HepG2 (cell line): Measurements from ENCODE around the gene PLK3. TPM values are rescaled to one million over a fixed set of nuclear protein-coding genes. Genes with fewer than 3 reads are reported as not detected.
A peak's percentile ranks its signal among the peaks of the same experiment; 100 is the strongest.

ENCODE experiments used
- AGO2 ChIP-seq: fragments of 200-400 bp; formaldehyde crosslinking; optimal IDR thresholded peaks from 2 replicates; pipeline ENCODE3; 2017; ENCODE audit warnings: mild to moderate bottlenecking, low read depth, low read length, moderate library complexity
- ARID2 ChIP-seq: sonication (generic); formaldehyde crosslinking; IDR thresholded peaks from 2 replicates; pipeline ENCODE4 v1.8.1; 2022; ENCODE audit warnings: mild to moderate bottlenecking, missing genetic modification reagents, borderline replicate concordance
- HDAC2 ChIP-seq: sonication (generic); formaldehyde crosslinking; IDR thresholded peaks from 2 replicates; pipeline ENCODE4 v1.4.0; 2020; ENCODE audit warnings: missing genetic modification reagents
- KDM5A ChIP-seq: fragments of 200-600 bp; sonication (generic); IDR thresholded peaks from 2 replicates; pipeline ENCODE4 v1.7.0; 2018; ENCODE audit warnings: antibody characterized with exemption, mild to moderate bottlenecking, low read length, borderline replicate concordance
- MAZ ChIP-seq, 2 experiments: sonication (generic) in 1 of 2; formaldehyde crosslinking in 1 of 2; IDR thresholded peaks; 2 replicates each; pipeline versions ENCODE4 v1.5.0 to v1.6.1; 2012 to 2020; ENCODE audit warnings: low read depth in 2 of 2, mild to moderate bottlenecking in 2 of 2, borderline replicate concordance in 1 of 2, improper control_type of control experiment in 1 of 2, low read length in 1 of 2, missing genetic modification reagents in 1 of 2, moderate library complexity in 1 of 2
- NCOR1 ChIP-seq: fragments of 200-600 bp; sonication (generic); IDR thresholded peaks from 2 replicates; pipeline ENCODE4 v1.7.0; 2017; ENCODE audit warnings: antibody characterized with exemption, low read length, borderline replicate concordance
- RARA ChIP-seq: IDR thresholded peaks from 2 replicates; pipeline ENCODE4 v1.6.1; 2016; ENCODE audit warnings: missing genetic modification reagents, missing compliant biosample characterization
- RXRA ChIP-seq: sonication (generic); formaldehyde crosslinking; IDR thresholded peaks from 2 replicates; pipeline ENCODE4 v1.5.1; 2020; ENCODE audit warnings: missing genetic modification reagents
- ZNF160 ChIP-seq: sonication (generic); formaldehyde crosslinking; IDR thresholded peaks from 2 replicates; pipeline ENCODE4 v1.8.0; 2022; ENCODE audit warnings: mild to moderate bottlenecking, inconsistent platforms, missing genetic modification reagents
- ZNF619 ChIP-seq: sonication (generic); formaldehyde crosslinking; IDR thresholded peaks from 2 replicates; pipeline ENCODE4 v1.4.0; 2020; ENCODE audit warnings: mild to moderate bottlenecking, missing genetic modification reagents
- ZNF816 ChIP-seq: sonication (generic); formaldehyde crosslinking; IDR thresholded peaks from 2 replicates; pipeline ENCODE4 v1.8.0; 2022; ENCODE audit warnings: missing genetic modification reagents, mild to moderate bottlenecking, borderline replicate concordance
- polyA plus RNA-seq, 8 experiments: library from polyadenylated mRNA; depleted of rRNA in 3 of 8; stranded (reverse) in 7 of 8; unstranded in 1 of 8; fragments of >200 nt; fragmentation: Illumina TruSeq in 4 of 8; extraction: Trizol in 4 of 8; gene quantifications; 2 replicates each; pipeline versions ENCODE4 v1.2.1 to v1.2.3, GENCODE V29; 2011 to 2016; ENCODE audit warnings: low read depth in 4 of 8, missing spikeins in 1 of 8, mixed read lengths in 1 of 8; ENCODE audit not compliant: insufficient read depth in 1 of 8
- total RNA-seq, 5 experiments: library from RNA; depleted of rRNA; stranded (reverse); fragments of >200 nt; fragmentation: Illumina TruSeq; extraction: Trizol; gene quantifications; 2 replicates each; pipeline ENCODE4 v1.2.3, GENCODE V29; 2016; ENCODE audit warnings: low read depth in 1 of 5
- TF ChIP-seq, protein P1 (sequence below): sonication (generic); formaldehyde crosslinking; IDR thresholded peaks from 2 replicates; pipeline ENCODE4 v1.4.0; 2020; ENCODE audit warnings: missing genetic modification reagents, mild to moderate bottlenecking, borderline replicate concordance
- TF ChIP-seq, protein P2 (sequence below): sonication (generic); formaldehyde crosslinking; IDR thresholded peaks from 2 replicates; pipeline ENCODE4 v1.9.0; 2022; ENCODE audit warnings: missing genetic modification reagents, mild to moderate bottlenecking, borderline replicate concordance
- TF ChIP-seq, protein P3 (sequence below): sonication (generic); formaldehyde crosslinking; IDR thresholded peaks from 2 replicates; pipeline ENCODE4 v1.4.0; 2020; ENCODE audit warnings: missing genetic modification reagents
- TF ChIP-seq, protein P4 (sequence below): IDR thresholded peaks from 2 replicates; pipeline ENCODE4 v1.6.1; 2016; ENCODE audit warnings: missing compliant biosample characterization, missing genetic modification reagents, borderline replicate concordance
- TF ChIP-seq, protein P5 (sequence below): IDR thresholded peaks from 2 replicates; pipeline ENCODE4 v1.6.1; 2016; ENCODE audit warnings: missing genetic modification reagents, missing compliant biosample characterization

PLK3 gene
- total and polyA plus RNA-seq, 2 of the 13 experiments (the other 11 are each of a cell fraction or from before 2014, with no cell fraction given), result 9.8 to 16.9 TPM

DNA sequence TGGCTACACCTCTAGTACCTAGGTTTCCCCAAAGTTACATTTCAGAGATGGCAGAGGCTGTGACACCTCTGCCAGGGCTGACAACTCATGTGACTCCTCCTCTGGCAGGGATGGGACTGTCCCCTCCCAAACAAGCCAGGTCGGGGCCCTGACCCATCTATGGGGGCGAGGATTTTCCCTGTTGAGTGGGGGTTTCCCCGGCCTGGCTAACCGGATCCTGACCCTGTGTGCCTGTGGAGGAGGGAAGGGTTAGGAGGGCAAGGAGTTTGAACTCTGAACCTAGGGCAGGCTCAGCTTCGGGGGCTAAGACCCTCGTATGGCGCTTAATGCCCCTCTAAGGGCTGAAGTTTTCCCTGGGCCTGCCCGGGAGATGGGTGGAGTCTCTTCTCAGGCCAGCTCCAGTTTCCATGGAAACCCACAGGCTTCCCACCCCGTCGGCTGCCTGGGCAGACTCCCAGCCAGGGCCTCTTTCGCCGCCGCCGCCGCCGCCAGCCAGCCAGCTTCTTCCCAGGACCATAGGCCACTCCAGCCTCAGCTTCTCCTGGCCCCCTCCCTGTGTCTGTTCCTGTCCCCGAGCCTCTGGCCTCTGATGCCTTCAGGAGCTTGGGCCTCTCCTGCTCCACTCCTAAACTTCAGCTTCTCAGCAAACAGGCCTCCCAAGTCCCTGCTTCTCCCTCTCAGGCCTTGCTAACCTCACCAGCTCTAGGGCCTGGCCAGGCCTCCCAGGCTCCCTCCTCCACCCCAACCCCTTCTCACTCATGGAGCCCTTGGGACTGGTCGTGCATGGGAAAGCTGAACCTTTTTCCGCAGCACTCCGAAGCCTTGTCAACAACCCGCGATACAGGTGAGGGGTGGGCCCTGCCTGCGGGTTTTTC is 8.1 kb downstream of the PLK3 start, which contains the start of gene BTBD19 (continued):
- TF ChIP-seq MAZ (IDR thresholded peaks at IDR 0.05; ENCODE audit: borderline replicate concordance, low read depth, low read length), result no peak
- peak; percentile 76 for TF ChIP-seq MAZ (CRISPR knock-in tag; IDR thresholded peaks at IDR 0.05; ENCODE audit: low read depth)
- no peak for TF ChIP-seq ARID2 (CRISPR knock-in tag)
- TF ChIP-seq, protein P1, sequence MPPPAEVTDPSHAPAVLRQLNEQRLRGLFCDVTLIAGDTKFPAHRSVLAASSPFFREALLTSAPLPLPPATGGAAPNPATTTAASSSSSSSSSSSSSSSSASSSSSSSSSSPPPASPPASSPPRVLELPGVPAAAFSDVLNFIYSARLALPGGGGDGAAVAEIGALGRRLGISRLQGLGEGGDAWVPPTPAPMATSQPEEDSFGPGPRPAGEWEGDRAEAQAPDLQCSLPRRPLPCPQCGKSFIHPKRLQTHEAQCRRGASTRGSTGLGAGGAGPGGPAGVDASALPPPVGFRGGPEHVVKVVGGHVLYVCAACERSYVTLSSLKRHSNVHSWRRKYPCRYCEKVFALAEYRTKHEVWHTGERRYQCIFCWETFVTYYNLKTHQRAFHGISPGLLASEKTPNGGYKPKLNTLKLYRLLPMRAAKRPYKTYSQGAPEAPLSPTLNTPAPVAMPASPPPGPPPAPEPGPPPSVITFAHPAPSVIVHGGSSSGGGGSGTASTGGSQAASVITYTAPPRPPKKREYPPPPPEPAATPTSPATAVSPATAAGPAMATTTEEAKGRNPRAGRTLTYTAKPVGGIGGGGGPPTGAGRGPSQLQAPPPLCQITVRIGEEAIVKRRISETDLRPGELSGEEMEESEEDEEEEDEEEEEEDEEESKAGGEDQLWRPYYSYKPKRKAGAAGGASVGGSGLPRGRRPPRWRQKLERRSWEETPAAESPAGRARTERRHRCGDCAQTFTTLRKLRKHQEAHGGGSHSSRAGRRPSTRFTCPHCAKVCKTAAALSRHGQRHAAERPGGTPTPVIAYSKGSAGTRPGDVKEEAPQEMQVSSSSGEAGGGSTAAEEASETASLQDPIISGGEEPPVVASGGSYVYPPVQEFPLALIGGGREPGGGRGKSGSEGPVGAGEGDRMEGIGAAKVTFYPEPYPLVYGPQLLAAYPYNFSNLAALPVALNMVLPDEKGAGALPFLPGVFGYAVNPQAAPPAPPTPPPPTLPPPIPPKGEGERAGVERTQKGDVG, result no peak
- TF ChIP-seq, protein P2, sequence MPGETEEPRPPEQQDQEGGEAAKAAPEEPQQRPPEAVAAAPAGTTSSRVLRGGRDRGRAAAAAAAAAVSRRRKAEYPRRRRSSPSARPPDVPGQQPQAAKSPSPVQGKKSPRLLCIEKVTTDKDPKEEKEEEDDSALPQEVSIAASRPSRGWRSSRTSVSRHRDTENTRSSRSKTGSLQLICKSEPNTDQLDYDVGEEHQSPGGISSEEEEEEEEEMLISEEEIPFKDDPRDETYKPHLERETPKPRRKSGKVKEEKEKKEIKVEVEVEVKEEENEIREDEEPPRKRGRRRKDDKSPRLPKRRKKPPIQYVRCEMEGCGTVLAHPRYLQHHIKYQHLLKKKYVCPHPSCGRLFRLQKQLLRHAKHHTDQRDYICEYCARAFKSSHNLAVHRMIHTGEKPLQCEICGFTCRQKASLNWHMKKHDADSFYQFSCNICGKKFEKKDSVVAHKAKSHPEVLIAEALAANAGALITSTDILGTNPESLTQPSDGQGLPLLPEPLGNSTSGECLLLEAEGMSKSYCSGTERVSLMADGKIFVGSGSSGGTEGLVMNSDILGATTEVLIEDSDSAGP (CRISPR knock-in tag), result peak; percentile 74; the same call in 1 of the 2 replicates
- TF ChIP-seq NCOR1, result peak; percentile 55; the same call in 1 of the 2 replicates
- TF ChIP-seq, protein P3, sequence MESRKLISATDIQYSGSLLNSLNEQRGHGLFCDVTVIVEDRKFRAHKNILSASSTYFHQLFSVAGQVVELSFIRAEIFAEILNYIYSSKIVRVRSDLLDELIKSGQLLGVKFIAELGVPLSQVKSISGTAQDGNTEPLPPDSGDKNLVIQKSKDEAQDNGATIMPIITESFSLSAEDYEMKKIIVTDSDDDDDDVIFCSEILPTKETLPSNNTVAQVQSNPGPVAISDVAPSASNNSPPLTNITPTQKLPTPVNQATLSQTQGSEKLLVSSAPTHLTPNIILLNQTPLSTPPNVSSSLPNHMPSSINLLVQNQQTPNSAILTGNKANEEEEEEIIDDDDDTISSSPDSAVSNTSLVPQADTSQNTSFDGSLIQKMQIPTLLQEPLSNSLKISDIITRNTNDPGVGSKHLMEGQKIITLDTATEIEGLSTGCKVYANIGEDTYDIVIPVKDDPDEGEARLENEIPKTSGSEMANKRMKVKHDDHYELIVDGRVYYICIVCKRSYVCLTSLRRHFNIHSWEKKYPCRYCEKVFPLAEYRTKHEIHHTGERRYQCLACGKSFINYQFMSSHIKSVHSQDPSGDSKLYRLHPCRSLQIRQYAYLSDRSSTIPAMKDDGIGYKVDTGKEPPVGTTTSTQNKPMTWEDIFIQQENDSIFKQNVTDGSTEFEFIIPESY (CRISPR knock-in tag), result 0 out of 2 replicates have a peak, but pooled peaks have one; percentile 3
- no peak for TF ChIP-seq ZNF816 (CRISPR knock-in tag)
- no peak for TF ChIP-seq ZNF619 (CRISPR knock-in tag)
- peak; percentile 11; the same call in 1 of the 2 replicates for TF ChIP-seq KDM5A
- TF ChIP-seq HDAC2 (CRISPR knock-in tag), result peak; percentile 53
- TF ChIP-seq, protein P4, sequence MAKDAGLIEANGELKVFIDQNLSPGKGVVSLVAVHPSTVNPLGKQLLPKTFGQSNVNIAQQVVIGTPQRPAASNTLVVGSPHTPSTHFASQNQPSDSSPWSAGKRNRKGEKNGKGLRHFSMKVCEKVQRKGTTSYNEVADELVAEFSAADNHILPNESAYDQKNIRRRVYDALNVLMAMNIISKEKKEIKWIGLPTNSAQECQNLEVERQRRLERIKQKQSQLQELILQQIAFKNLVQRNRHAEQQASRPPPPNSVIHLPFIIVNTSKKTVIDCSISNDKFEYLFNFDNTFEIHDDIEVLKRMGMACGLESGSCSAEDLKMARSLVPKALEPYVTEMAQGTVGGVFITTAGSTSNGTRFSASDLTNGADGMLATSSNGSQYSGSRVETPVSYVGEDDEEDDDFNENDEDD (CRISPR knock-in tag), result no peak
- TF ChIP-seq, protein P5, sequence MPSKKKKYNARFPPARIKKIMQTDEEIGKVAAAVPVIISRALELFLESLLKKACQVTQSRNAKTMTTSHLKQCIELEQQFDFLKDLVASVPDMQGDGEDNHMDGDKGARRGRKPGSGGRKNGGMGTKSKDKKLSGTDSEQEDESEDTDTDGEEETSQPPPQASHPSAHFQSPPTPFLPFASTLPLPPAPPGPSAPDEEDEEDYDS (CRISPR knock-in tag), result peak; percentile 48; the same call in 1 of the 2 replicates
- peak; percentile 79 for TF ChIP-seq AGO2
- peak; percentile 85; the same call in 1 of the 2 replicates for TF ChIP-seq RXRA (CRISPR knock-in tag)
- 0 out of 2 replicates have a peak, but pooled peaks have one; percentile 19 for TF ChIP-seq ZNF160 (CRISPR knock-in tag)
- peak; percentile 73 for TF ChIP-seq RARA (CRISPR knock-in tag)
